ENCODE results near the gene TMEM79.

DNA sequence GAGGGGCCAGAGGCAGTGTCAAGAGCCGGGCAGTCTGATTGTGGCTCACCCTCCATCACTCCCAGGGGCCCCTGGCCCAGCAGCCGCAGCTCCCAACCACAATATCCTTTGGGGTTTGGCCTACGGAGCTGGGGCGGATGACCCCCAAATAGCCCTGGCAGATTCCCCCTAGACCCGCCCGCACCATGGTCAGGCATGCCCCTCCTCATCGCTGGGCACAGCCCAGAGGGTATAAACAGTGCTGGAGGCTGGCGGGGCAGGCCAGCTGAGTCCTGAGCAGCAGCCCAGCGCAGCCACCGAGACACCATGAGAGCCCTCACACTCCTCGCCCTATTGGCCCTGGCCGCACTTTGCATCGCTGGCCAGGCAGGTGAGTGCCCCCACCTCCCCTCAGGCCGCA is 42.2 kb upstream of the TMEM79 start, which contains the start of gene BGLAP:
- TF ChIP-seq CTCF (conservative IDR thresholded peaks at IDR 0.05; ENCODE audit: low read depth, low read length) (no peak), SMC3 (IDR thresholded peaks at IDR 0.05; ENCODE audit: low read depth, low read length) (no peak), BHLHE40 (IDR thresholded peaks at IDR 0.05; ENCODE audit: low read depth, low read length) (no peak), MXI1 (IDR thresholded peaks at IDR 0.05; ENCODE audit: borderline replicate concordance, low read depth, low read length) (no peak), POLR2A (IDR thresholded peaks at IDR 0.05; ENCODE audit: low read depth, low read length) (no peak), MAZ (IDR thresholded peaks at IDR 0.05; ENCODE audit: borderline replicate concordance, low read depth, low read length) (no peak), RAD21 (IDR thresholded peaks at IDR 0.05; ENCODE audit: low read length) (no peak), RFX5 (IDR thresholded peaks at IDR 0.05; ENCODE audit: low read depth, low read length) (no peak), CHD1 (IDR thresholded peaks at IDR 0.05; ENCODE audit: low read depth, low read length) (no peak)

Measured in IMR-90 (cell line).